Measurements from ENCODE around the gene NTPCR.

NTPCR gene

DNA sequence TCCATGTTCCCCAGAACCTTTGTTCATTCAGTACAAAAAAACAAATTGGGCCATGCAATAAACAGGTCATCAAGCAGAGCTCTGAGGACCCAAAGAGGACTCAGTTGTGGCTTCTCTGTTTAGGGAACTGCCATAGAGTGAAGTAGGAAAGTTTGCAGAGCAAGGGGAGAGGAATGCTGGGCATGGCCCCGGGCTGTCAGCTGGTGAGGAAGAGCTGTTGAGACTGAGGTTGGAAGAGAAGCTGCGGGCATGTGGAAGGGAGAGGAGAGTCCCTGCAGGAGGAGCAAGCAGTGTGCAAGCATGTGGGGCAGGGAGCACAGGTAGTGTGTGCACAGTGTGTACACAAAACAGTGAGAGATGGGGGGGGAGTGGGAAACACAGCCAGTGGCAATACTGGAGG is 71.8 kb downstream of the NTPCR start (continued):
- no peak for TF ChIP-seq TRIM28 (IDR thresholded peaks at IDR 0.05; ENCODE audit: borderline replicate concordance, low read length)
- TF ChIP-seq, protein P1, sequence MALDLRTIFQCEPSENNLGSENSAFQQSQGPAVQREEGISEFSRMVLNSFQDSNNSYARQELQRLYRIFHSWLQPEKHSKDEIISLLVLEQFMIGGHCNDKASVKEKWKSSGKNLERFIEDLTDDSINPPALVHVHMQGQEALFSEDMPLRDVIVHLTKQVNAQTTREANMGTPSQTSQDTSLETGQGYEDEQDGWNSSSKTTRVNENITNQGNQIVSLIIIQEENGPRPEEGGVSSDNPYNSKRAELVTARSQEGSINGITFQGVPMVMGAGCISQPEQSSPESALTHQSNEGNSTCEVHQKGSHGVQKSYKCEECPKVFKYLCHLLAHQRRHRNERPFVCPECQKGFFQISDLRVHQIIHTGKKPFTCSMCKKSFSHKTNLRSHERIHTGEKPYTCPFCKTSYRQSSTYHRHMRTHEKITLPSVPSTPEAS (tag by site-specific recombination; IDR thresholded peaks at IDR 0.05), result no peak
- no peak for TF ChIP-seq ZNF837 (tag by site-specific recombination; IDR thresholded peaks at IDR 0.05)
- TF ChIP-seq, protein P2, sequence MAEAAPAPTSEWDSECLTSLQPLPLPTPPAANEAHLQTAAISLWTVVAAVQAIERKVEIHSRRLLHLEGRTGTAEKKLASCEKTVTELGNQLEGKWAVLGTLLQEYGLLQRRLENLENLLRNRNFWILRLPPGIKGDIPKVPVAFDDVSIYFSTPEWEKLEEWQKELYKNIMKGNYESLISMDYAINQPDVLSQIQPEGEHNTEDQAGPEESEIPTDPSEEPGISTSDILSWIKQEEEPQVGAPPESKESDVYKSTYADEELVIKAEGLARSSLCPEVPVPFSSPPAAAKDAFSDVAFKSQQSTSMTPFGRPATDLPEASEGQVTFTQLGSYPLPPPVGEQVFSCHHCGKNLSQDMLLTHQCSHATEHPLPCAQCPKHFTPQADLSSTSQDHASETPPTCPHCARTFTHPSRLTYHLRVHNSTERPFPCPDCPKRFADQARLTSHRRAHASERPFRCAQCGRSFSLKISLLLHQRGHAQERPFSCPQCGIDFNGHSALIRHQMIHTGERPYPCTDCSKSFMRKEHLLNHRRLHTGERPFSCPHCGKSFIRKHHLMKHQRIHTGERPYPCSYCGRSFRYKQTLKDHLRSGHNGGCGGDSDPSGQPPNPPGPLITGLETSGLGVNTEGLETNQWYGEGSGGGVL (tag by site-specific recombination; IDR thresholded peaks at IDR 0.05), result no peak
- TF ChIP-seq REPIN1 (tag by site-specific recombination; IDR thresholded peaks at IDR 0.05; ENCODE audit: low read depth), result no peak
- TF ChIP-seq, protein P3, sequence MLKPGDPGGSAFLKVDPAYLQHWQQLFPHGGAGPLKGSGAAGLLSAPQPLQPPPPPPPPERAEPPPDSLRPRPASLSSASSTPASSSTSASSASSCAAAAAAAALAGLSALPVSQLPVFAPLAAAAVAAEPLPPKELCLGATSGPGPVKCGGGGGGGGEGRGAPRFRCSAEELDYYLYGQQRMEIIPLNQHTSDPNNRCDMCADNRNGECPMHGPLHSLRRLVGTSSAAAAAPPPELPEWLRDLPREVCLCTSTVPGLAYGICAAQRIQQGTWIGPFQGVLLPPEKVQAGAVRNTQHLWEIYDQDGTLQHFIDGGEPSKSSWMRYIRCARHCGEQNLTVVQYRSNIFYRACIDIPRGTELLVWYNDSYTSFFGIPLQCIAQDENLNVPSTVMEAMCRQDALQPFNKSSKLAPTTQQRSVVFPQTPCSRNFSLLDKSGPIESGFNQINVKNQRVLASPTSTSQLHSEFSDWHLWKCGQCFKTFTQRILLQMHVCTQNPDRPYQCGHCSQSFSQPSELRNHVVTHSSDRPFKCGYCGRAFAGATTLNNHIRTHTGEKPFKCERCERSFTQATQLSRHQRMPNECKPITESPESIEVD (tag by site-specific recombination; IDR thresholded peaks at IDR 0.05), result no peak

DNA sequence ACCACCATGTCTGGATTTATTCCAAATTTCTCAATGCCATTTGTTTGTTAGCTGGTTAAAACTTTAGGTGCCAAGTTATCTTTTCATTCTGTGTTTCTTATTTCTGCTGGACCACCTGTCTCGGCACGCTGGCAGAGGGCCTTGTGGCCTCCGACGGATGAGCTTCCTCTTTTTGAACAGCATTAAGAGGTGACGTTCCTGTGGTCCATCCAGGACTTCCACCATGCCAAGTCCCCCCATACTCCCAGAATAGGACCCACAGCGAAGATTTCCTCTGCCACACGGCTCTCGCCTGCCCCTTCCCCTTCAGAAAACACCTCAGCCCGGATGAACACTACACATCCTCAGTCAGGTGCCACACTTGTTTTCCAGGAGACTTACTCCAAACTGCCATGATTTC is 73.8 kb downstream of the NTPCR start:
- TF ChIP-seq ZNF174 (tag by site-specific recombination; IDR thresholded peaks at IDR 0.05) (no peak), GLI4 (tag by site-specific recombination; IDR thresholded peaks at IDR 0.05) (no peak), ZNF664 (tag by site-specific recombination; IDR thresholded peaks at IDR 0.05) (no peak), ZNF248 (tag by site-specific recombination; IDR thresholded peaks at IDR 0.05) (no peak), ZNF341 (tag by site-specific recombination; IDR thresholded peaks at IDR 0.05; ENCODE audit: low read depth) (no peak), SCRT1 (tag by site-specific recombination; IDR thresholded peaks at IDR 0.05; ENCODE audit: borderline replicate concordance) (no peak), ZNF843 (tag by site-specific recombination; IDR thresholded peaks at IDR 0.05) (no peak), ZNF561 (tag by site-specific recombination; IDR thresholded peaks at IDR 0.05; ENCODE audit: borderline replicate concordance) (no peak), ZNF521 (tag by site-specific recombination; IDR thresholded peaks at IDR 0.05) (no peak), GFI1B (tag by site-specific recombination; IDR thresholded peaks at IDR 0.05) (no peak), ZNF16 (tag by site-specific recombination; IDR thresholded peaks at IDR 0.05; ENCODE audit: low read depth) (no peak), ZNF133 (tag by site-specific recombination; IDR thresholded peaks at IDR 0.05) (no peak), ZSCAN30 (tag by site-specific recombination; IDR thresholded peaks at IDR 0.05) (no peak), ZFP37 (tag by site-specific recombination; IDR thresholded peaks at IDR 0.05) (no peak), ZNF324 (tag by site-specific recombination; IDR thresholded peaks at IDR 0.05) (no peak), ZNF335 (tag by site-specific recombination; conservative IDR thresholded peaks at IDR 0.05) (no peak)
- TF ChIP-seq, protein P4, sequence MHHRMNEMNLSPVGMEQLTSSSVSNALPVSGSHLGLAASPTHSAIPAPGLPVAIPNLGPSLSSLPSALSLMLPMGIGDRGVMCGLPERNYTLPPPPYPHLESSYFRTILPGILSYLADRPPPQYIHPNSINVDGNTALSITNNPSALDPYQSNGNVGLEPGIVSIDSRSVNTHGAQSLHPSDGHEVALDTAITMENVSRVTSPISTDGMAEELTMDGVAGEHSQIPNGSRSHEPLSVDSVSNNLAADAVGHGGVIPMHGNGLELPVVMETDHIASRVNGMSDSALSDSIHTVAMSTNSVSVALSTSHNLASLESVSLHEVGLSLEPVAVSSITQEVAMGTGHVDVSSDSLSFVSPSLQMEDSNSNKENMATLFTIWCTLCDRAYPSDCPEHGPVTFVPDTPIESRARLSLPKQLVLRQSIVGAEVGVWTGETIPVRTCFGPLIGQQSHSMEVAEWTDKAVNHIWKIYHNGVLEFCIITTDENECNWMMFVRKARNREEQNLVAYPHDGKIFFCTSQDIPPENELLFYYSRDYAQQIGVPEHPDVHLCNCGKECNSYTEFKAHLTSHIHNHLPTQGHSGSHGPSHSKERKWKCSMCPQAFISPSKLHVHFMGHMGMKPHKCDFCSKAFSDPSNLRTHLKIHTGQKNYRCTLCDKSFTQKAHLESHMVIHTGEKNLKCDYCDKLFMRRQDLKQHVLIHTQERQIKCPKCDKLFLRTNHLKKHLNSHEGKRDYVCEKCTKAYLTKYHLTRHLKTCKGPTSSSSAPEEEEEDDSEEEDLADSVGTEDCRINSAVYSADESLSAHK (tag by site-specific recombination; IDR thresholded peaks at IDR 0.05), result no peak
- TF ChIP-seq, protein P5, sequence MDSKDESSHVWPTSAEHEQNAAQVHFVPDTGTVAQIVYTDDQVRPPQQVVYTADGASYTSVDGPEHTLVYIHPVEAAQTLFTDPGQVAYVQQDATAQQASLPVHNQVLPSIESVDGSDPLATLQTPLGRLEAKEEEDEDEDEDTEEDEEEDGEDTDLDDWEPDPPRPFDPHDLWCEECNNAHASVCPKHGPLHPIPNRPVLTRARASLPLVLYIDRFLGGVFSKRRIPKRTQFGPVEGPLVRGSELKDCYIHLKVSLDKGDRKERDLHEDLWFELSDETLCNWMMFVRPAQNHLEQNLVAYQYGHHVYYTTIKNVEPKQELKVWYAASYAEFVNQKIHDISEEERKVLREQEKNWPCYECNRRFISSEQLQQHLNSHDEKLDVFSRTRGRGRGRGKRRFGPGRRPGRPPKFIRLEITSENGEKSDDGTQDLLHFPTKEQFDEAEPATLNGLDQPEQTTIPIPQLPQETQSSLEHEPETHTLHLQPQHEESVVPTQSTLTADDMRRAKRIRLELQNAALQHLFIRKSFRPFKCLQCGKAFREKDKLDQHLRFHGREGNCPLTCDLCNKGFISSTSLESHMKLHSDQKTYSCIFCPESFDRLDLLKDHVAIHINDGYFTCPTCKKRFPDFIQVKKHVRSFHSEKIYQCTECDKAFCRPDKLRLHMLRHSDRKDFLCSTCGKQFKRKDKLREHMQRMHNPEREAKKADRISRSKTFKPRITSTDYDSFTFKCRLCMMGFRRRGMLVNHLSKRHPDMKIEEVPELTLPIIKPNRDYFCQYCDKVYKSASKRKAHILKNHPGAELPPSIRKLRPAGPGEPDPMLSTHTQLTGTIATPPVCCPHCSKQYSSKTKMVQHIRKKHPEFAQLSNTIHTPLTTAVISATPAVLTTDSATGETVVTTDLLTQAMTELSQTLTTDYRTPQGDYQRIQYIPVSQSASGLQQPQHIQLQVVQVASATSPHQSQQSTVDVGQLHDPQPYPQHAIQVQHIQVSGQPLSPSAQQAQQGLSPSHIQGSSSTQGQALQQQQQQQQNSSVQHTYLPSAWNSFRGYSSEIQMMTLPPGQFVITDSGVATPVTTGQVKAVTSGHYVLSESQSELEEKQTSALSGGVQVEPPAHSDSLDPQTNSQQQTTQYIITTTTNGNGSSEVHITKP (tag by site-specific recombination; IDR thresholded peaks at IDR 0.05), result no peak
- CTCF ChIA-PET, result interaction anchor here (0.5 to 2.4 kb wide), 15 partner anchors 10 to 856 kb away, joined by 3 to 10 read pairs (median 3); no protein-coding TSS in a partner anchor

More for the DNA sequence above, 73.8 kb downstream of the NTPCR start:
- Histone ChIP-seq H3K4me3 (ENCODE audit: low read depth, low read length) (no peak overlapping the region), H3K4me1 (ENCODE audit: control insufficient read depth, insufficient read depth, low read length) (peaks cover 6% of the 10 kb centered on the region; the same call in 1 of the 2 replicates), H3K27ac (ENCODE audit: extremely low read depth, low read depth, low read length) (no peak overlapping the region), H3K9me3 (ENCODE audit: control insufficient read depth, insufficient read depth, low read depth, low read length) (no peaks in the 10 kb centered on the region), H3K36me3 (ENCODE audit: control insufficient read depth in 2 of 2, insufficient read depth in 1 of 2, low read length in 2 of 2) (peaks cover 0 to 17% of the 10 kb centered on the region in 2 experiments; a peak in 1 of 3 replicates)
- POLR2A ChIA-PET, result no interaction called here

All from HEK293 (cell line).